NCI-H446 treated with DMSO at 0.1 percent for 48 hours (cell line): ENCODE results near the gene SERPINB10.
"Not testable (repeated sequence)": the region's sequence is repeated elsewhere in the genome, so short reads cannot be mapped to it uniquely, and the experiment has no call there.

Experiments used
- DNase-seq: peaks from one replicate; lab custom pipeline; 2025; lab: John Stamatoyannopoulos, UW

SERPINB10 gene

DNA sequence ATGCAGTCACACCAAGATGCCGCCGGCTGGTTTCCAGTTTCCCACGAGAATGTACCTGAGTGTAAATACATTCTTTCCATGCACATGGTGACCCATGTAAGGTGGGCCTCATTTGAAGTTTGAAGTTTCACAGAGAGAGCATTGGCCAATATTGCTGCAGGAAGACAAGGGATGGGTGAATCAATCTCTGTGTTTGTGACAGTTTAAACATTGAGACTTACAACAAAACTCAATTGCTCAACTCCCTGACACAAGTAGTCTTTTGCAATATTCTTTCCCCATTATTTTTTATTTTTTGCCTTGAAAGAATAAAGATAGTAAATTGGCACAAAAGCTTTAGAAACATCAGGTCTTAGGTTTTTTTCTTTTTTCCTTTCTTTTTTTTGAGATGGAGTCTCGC, 15.2 kb upstream of the SERPINB10 start:
- no peak for DNase-seq

DNA sequence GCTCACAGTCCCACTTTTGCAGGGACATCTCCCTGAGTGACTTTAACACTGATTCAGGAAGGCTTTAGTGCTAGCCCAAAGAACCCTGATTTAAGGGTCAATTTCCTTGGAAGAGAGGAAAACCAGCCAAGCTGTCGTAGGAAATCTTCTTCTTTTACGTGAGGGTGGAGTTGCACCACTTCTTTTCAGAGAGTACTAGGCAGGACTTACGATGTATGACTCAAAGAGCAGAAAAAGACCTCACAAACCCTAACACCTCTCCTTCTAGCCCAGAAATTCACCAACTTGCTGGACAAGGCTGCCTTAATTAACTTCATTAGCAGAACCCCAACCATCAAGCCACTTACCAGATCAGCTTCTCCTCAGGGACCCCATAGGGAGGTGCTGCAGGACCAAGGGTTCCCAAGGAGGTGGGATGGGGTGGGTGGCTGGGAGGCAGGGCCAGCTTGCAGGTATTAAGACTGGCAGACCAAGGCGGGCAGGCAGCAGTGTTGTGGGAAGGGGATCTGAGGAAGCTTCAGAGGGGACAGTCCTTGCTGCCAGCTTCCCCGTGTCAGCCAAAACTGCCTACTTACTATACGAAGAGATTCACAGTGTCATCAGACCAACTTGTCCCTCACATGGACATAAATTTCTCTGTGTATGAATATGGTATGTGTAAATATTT, 13.5 kb upstream of the SERPINB10 start:
- no peak for DNase-seq

DNA sequence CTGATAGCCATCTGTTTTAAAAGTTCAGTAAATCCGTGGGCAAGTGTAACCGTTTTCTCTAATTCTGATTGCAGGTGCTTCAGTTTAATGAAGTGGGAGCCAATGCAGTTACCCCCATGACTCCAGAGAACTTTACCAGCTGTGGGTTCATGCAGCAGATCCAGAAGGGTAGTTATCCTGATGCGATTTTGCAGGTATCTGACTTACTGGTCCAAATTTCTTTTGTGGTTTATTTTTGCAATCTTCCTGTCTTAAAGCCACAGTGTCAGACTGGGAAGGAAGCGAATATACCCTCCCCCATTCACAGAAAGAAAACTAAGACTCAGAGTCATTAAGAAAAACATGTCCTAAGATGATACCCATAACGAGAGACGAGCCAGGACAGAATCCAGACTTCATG, 12.6 kb upstream of the SERPINB10 start:
- DNase-seq: no peak

DNA sequence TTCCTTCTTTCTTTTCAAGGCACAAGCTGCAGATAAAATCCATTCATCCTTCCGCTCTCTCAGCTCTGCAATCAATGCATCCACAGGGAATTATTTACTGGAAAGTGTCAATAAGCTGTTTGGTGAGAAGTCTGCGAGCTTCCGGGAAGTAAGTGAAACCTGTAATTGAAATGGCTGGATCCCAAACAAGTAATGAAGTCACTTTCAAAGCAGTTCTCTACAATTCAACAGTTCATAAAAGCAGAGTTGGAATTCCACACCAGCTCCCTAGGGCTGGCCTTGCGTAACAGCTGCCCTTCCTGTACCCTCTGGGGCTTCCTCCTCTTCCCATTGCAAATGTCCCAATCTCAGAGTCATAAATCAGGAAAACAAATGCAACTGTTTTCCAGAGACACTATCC, 10.7 kb upstream of the SERPINB10 start:
- DNase-seq: no peak

DNA sequence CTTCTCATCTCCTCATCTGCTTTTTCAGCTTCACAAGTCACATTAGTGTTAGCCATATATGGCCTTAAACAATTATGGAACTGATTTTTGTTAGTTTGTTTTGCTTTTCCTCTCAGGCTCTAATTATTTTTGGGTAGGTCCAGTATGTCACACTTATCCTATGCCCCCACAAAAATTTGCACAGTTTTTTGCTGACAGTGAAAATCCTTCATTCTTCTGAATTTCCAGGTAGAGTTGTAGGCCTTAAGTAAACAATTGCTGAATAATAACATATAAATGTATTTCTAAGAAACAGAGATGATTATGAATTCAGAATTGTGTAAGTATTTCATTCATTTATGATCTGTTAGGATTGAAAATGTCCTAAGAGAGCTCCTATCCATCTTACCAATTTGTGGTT, 8.6 kb upstream of the SERPINB10 start:
- DNase-seq: no peak

DNA sequence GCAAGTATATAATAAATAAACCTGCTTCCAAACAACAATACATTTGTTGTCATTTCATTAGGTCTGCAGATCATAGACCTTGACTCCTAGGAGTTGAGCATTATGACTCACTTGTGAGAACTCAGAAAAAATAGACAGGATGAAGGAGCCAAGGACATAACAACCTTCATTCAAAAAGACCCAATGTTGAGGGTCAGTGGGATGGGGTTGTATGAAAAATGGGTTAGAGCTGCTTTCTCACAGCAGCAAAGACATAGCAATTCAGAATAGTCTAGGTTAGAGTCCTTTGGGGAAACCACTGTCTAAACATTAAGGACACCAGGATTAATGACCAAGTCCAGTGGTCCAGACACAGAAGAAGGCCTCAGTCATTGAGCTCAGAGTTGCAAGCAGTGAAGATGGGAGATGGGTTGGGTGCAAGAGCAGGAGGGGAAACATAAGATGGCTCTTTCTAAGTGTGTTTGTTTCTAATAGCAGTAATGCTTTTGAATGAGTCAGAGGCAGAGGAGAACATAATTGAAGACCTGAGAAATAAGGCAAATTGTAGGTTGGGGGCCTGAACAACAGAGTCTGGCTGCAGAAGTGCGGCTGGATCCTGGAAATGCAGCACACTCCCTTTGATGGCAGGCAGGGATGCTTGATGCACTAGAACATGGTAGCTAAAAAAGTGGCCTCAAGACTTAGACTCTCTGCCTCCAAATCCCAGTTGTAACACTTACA, 3.7 kb upstream of the SERPINB10 start:
- DNase-seq: no peak

DNA sequence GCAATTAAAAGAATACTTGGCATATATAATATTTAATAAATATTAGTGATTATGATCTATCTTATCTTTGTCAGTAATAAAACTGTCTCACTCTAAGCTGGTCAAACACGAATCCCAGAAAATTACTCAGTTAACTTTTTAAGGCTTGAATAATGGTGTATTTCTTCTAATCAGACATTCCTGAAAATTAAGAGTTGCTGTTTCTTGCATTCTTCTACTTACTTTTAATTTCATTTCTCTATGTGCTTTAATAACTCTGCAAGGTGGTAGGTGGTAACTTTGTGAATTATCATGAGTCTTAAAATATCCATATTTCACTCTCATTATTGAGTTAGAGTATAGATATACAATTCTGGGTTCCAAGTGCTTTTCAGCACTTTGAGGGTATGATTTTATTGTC, 3.1 kb upstream of the SERPINB10 start:
- DNase-seq: no peak

DNA sequence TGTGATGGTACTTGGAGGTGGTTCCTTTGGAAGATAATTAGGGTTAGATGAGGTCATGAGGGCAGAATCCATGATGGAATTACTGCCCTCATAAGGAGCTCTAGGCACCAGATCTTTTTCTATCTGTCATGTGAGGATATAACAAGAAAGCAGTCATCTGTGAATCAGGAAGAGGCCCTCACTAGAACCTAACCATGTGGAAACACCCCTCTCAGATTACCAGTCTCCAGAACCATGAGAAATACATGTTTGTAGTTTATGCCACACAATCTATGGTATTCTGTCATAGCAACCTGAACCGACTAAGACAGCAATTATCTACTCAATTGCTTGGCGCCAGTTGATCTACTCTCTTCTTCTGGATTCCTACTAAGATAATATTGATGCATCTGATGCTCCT, 2.4 kb upstream of the SERPINB10 start:
- no peak for DNase-seq

DNA sequence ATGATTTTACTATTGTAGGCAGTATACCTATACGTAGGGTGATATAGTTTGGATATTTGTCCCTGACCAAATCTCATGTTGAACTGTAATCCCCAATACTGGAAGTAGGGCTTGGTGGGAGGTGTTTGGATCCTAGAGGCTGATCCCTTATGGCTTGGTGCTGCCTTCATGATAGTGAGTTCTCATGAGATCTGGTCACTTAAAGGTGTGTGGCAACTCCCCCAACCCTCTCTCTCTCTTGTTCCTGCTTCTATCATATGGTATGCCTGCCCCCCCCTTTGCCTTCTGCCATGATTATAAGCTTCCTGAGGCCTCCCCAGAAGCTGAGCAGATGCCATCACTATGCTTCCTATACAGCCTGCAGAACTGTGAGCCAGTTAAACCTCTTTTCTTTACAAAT, 1.7 kb upstream of the SERPINB10 start:
- DNase-seq: no peak

DNA sequence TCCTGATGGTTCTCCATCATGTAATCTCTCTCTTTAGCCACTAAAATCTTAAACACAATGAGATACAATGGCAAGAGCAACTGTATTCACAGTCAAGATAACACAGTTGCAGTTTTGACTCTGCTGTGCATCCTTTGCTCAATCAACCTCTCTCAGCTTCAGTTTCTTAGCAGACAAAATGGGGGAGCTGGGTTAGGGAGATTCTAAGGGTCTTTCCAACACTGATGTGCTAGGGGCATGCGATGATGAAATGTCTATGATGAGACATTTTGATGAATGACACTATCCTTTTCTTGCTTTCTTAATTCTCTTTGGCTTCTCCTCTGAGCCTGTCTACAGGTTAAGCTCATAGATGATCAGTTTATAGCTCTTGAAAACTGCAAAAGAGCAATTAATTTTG, 1.1 kb downstream of the SERPINB10 start:
- no peak for DNase-seq

DNA sequence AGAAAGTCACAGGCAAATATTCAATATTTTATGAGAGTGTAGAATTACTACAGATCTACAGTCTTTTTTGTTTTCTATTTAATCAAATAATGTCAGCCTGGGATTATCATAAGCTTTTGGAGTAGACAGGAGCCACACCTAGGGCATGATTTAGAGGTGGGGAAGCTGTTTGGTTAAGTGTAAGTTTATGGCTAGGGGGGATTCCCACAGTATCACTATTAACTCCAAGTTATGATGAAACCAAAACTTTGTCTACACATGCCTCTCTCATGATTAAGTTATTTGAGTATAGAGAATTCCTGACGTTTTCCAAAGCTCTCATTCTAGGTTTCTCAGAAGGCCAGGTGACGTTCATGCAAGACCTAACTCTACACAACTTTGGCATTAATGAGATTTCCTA, 2.1 kb downstream of the SERPINB10 start:
- DNase-seq: no peak

DNA sequence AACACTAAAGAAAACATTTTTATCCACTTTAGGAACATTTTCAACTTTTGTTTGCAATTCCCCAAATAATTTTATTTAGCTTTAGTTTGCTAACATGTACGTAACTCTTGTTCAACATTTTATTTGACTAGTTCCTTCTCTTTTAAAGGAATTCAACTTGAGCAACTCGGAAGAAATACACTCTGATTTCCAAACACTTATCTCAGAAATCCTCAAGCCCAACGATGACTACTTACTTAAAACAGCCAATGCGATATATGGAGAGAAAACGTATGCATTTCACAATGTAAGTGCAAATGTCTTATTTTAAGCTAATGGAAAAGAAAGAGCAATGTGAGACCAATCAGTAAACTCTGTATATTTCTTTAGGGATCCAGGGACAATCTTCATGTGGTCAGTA, 10.1 kb downstream of the SERPINB10 start:
- DNase-seq: no peak

DNA sequence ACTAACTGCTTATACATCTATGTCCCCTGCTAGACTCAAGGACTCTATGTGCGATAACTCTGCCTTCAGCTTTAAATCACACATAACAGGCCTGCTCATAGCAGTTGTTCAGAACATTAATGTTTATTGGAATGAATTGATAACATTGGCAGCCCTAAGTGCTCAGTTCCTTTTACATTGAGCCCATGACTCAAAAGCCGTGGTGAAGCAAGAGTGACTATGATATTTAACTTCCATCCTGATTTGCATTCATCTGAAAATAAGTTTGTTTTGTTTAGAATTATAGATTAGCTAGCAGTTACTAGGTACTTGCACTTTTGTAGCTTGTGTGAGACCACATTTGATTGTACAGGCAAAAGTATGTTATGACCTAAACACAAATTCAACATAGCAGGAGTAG, 14.3 kb downstream of the SERPINB10 start:
- DNase-seq: no peak

DNA sequence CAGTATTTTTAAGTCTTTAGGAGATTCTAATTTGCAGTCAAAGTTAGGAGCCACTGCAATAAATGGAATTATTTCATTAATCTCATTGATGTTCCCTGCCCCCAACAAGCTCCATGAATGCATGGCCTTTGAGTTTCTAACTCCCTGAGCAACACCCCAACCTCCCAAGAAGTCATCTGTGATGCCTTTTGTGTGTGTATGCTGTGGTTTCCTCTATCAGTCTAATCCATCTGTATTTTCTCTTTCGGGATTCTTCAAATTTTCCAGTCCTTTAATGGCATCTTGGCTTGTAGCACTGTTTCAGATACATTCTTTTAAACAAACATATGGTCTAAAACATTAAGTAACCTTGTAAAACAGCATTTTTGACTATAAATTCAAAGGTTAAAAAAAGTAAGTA, 16.8 kb downstream of the SERPINB10 start:
- no peak for DNase-seq

DNA sequence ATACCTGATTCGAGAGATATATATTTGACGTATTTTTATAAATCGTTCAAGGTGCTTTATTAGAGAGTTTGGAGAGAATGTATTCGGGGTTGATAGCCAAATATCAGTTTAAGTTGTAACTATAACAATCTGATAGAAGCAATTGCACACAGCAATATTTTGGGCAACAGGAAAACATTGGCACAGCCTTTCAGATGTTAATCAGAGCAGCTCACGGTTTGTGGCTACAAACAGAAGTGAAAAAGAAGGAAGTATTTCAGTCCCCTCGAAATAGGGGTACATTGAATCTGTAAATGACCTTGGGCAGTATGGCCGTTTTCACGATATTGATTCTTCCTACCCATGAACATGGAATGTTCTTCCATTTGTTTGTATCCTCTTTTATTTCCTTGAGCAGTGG, 20.6 kb downstream of the SERPINB10 start:
- DNase-seq: no peak

DNA sequence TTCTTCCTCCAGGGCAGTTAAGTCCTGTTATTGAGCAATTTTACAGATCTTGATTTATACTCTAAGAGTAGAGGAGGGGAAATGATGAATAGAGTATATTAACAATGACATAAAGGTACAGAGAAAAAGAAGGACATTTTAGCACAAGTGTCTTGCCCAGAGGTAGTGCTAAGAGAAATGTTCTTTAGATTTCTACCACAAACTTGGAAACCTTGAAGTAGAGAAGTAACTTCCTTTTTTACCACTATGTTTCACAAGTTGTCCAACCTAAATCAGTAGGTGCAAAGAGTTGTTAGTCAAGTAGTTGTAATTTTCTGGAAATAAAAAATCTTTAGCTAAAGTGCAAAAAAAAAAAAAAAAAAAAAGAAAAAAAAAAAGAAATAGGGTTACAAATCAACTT, 21.6 kb downstream of the SERPINB10 start:
- not testable (repeated sequence) for DNase-seq

DNA sequence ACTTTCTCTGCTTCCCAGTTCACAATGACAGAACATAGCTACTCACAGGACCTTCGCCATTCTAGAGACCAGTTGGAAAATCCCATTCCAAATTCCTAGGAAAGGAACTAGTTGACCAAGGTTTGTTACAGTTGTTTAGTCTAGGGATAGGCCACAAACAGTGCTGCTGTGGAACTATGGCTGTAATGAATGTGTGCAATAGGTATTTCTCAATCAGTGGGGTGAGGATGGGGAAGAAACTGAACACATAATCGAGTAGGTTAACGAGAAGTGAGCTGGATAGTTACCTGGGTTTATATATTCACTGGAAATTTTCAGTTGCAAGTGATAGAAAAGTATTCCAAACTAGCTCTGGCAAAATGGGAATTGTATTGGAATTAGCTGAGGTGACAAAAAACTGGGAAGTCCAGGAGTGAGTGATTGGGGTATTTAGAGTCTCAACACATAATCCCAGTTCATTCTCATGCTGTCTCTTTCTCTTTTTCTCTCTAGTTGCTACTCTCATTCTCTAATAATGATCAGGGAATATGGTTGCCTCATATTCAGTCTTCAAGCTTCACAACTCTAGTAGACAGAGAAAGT, 23.1 kb downstream of the SERPINB10 start:
- no peak for DNase-seq

DNA sequence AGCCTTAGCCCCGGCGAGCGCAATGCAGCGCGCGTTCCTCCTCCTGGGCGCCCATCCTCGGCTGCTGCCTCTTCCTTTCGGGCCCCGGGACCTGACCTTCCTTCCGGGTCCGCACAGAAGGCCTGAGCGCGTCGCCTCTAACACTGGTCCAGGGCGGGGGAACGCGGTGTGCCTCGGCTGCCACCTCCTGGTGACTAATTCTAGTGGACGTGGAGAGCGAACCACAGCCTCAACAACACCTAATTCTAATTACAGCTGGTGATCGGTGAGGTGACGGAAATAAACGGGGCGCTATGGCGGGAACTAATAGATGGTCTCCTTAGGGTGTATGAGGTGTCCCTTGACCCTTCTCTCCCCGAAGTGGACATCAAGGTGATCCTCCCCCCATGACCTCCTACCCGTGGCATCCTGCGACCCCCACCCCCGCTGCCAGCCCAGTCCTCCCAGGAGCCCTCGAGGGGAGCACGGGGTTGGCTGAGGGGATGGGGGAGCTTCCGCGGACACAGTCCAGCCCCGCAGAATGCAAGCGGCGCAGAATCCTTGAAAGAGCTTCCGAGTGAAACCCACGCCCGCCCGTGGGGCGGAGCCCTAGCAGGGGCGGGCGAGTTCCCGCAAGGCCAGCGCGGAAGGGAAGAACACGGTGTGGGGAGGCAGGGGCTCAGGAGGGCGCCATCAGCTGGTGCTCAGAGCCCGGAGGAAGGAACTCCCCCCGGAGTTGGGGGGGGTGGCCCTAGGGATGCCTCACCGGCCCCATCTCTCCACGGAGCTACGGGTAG, 28.6 kb downstream of the SERPINB10 start:
- no peak for DNase-seq

DNA sequence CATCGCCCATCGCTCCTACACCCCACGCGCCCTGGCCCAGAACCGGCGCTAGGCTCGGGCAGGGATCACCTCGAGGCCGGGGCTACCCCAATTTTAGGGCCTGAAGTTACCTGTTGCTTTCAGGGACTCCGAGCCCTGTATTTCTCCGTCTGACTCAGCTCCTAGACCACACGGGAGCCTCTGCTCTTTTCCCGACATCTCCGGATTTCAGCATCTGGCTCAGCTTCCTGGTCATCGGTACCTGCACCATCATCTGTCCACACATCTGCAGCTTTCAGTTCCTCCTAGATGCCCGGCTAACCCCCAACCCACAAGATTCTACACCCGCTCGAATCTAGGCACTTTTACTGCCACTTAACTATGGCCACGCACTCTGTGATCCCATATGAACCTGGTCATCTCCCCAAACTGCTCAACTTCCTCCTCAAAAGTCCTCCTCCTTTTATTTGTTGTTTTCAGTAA, 29.2 kb downstream of the SERPINB10 start:
- DNase-seq: no peak

DNA sequence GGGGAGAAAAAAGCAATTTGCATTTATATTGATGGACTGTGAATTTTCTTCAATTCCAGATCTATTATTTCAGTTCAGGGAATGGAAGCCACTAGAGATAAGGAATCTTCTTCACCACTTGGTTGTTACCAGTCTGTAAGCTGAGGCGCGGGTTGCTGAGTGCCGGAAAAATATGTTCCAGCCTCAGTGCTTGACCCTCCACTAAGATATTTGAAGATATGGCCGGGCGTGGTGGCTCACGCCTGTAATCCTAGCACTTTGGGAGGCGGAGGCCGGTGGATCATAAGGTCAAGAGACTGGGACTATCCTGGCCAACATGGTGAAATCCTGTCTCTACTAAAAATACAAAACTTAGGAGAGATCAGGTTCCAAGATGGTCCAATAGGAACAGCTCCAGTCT, 32.2 kb downstream of the SERPINB10 start:
- DNase-seq: no peak

DNA sequence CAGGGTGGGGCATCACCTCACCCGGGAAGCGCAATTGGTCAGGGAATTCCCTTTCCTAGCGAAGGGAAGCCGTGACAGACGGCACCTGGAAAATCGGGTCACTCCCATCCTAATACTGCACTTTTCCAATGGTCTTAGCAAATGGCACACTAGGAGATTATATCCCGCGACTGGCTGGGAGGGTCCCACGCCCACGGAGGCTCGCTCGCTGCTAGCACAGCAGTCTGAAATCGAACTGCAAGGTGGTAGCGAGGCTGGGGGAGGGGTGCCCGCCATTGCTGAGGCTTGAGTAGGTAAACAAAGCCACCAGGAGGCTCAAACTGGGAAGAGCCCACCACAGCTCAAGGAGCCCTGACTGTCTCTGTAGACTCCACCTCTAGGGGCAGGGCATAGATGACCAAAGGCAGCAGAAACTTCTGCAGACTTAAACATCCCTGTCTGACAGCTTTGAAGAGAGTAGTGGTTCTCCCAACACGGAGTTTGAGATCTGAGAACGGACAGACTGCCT, 32.8 kb downstream of the SERPINB10 start:
- not testable (repeated sequence) for DNase-seq

DNA sequence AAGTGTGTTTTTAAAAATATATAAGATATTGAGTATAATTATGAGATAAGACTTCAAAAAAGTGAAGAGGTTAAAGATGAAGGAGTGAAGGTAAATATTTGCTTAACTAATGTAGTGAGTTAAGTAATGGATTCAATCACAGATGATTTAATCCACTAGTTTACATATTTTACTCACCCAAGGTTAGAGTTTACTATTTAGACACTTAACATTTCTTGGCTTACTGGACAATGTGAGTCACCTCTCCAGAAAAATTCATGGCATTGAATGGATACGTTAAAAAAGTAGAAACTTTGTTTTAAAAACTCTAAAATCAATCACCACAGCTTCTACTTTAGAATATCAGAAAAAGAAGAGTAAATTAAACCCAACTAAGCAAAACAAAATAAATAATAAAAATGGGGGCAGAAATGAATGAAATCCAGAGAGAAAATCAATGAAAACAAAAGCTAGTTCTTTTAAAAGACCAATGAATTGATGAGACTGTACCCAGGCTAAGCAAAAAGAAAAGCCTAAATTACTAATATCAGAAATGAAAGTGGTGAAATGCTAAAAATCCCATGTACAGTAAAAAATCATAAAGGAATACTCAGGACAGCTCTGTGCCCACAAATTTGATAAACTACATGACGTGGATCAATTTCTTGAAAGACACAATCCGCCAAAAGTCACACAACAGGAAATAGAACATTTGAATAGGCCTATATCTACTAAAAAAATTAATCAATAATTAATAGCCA, 39.5 kb downstream of the SERPINB10 start:
- no peak for DNase-seq
